SHP77 (cell line): ENCODE measurements around the gene QRFP.
"Not testable (repeated sequence)": the region's sequence is repeated elsewhere in the genome, so short reads cannot be mapped to it uniquely, and the experiment has no call there.

Source experiments
- DNase-seq, 2 experiments: peaks; one replicate each; lab custom pipeline; 2025; lab: John Stamatoyannopoulos, UW

The QRFP gene

GRCh38 chr9:130848514-130848913 is 48.1 kb downstream of the QRFP start:
- DNase-seq: not testable (repeated sequence)

GRCh38 chr9:130847306-130848217 is 49.0 kb downstream of the QRFP start:
- DNase-seq: no peak

DNA sequence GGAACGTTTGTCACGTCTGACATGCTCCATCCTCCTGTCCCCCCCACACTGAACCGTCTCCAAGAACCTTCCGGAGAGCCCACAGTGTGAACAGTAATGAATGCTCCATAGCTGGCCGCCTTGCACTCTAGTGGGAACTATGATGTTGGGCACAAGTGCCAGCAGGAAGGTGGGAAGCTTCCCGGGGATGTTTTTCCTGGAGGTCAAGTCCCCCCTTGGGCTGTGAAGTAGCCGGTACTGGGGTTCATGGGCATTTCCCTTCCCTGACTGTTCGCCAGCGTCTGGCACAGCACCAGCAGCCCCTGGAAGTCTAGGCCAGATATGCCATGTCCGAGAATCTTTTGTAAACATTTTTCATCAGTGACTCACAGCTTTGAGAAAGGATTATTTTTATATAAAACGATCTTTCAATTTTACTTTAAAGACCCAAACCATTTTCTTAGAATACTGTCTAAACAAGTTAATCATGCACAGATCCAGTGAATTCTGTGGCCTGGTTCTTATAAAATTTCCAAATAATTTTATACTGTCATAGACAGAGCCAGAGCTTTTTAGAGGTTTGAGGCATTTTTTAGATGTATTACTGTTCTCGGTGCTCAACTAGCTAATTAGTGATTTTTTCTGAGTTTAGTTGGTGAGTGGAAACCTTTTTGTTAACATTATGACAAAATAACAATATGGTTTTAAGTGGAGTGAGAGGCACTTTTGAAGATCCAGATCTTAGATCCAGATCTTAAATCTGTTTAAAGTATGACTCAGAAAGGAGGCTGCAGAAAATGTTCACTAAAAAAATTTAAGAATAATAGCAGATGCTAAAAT is 49.9 kb downstream of the QRFP start:
- DNase-seq: no peak

DNA sequence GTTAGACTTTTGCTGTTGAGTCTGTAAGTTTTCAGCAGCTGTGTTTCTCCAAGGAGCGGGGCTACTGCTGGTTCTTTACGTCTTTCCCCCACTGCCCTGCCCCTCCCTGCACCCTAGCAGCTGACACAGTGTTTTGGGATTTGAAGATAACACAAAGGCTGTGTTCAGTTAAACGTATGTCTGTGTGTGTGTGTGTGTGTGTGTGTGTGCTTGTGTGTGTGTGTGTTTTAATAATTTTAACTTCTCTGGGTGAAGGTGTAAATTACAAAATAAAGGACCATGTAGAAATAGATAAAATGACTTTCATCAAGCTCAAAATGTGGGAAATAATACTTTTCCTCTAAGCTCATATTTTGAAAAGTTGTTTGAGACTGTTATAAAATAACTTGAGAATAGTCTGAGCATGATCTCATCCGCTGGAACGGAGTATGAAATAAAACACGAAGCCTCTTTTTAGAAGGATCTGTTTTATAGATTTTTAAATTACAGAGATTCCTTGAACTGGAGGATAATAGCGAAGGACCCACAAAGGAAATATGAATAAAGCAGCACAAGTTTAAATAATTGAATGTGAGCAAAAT is 50.6 kb downstream of the QRFP start:
- DNase-seq: no peak

- DNase-seq: no peak
Measured at GRCh38 chr9:130845254-130845653, 51.4 kb downstream of the QRFP start.

DNA sequence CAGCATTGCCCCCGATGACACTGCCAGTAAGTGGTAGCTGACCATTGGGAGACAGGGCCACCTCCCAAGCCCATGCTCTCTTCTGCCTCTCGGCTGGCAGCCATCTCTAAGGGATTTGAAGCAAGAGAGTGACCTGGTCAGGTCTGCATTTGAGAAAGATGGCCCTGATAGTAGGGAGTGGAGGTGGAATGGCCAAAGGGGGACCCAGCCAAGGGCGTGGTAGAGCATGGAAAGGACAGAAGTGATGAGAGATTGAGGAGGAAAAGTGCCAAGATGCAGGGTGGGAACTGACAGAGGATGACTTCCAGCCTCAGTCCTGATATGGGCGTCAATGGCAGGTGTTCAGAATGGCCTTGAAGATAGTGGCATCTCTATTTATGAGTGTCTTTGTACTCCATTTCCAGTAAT is 52.6 kb downstream of the QRFP start:
- no peak for DNase-seq

- DNase-seq: no peak
Measured at GRCh38 chr9:130843049-130843908, 53.3 kb downstream of the QRFP start.
